Osteoblast (primary cell): ENCODE data around the gene MYO3B. TPM values are rescaled to one million over a fixed set of nuclear protein-coding genes. Genes with fewer than 3 reads are reported as not detected.

Experiments
- DNase-seq: peaks from one replicate; pipeline ENCODE4 v3.0.0; 2011; ENCODE audit warnings: low spot score, mixed read lengths; ENCODE audit not compliant: insufficient read length; ENCODE audit errors: missing footprints
- H2AFZ ChIP-seq: 2 replicates; pipeline ENCODE4 v1.6.0; 2011; ENCODE audit warnings: mild to moderate bottlenecking, low read length
- H3K27ac ChIP-seq: 2 replicates; pipeline ENCODE4 v1.5.1; 2011; ENCODE audit warnings: mild to moderate bottlenecking, low read depth, low read length, moderate library complexity
- H3K27me3 ChIP-seq: 2 replicates; pipeline ENCODE4 v1.6.0; 2012; ENCODE audit warnings: mild to moderate bottlenecking, control low read depth, inconsistent platforms, low read length, moderate library complexity; ENCODE audit not compliant: insufficient read depth
- H3K36me3 ChIP-seq: 2 replicates; pipeline ENCODE4 v1.5.1; 2011; ENCODE audit warnings: mild to moderate bottlenecking, low read length, control low read depth, moderate library complexity; ENCODE audit not compliant: insufficient read depth
- H3K4me1 ChIP-seq: 2 replicates; pipeline ENCODE4 v1.5.1; 2011; ENCODE audit warnings: mild to moderate bottlenecking, low read length, control low read depth, moderate library complexity; ENCODE audit not compliant: insufficient read depth
- H3K4me2 ChIP-seq: 2 replicates; pipeline ENCODE4 v1.6.0; 2011; ENCODE audit warnings: mild to moderate bottlenecking, low read length; ENCODE audit not compliant: insufficient read depth
- H3K4me3 ChIP-seq: fragments of 200-600 bp; sonication (generic); 3 replicates; pipeline ENCODE4 v1.5.1; 2012; ENCODE audit warnings: mild to moderate bottlenecking, low read length, inconsistent platforms; ENCODE audit not compliant: insufficient read depth
- H3K79me2 ChIP-seq: 2 replicates; pipeline ENCODE4 v1.6.0; 2012; ENCODE audit warnings: mild to moderate bottlenecking, low read length, control low read depth, inconsistent platforms; ENCODE audit not compliant: insufficient read depth
- H3K9me3 ChIP-seq: 2 replicates; pipeline ENCODE4 v1.5.1; 2011; ENCODE audit warnings: low read depth, low read length, control low read depth
- H4K20me1 ChIP-seq: 2 replicates; pipeline ENCODE4 v1.6.0; 2012; ENCODE audit warnings: mild to moderate bottlenecking, low read length, control low read depth; ENCODE audit not compliant: insufficient read depth
- CTCF ChIP-seq: IDR thresholded peaks from 2 replicates; pipeline ENCODE4 v1.5.1; 2011; ENCODE audit warnings: mild to moderate bottlenecking, low read depth, low read length, moderate library complexity; ENCODE audit errors: extremely low read depth
- total RNA-seq: library from RNA; depleted of rRNA; stranded (reverse); fragments of >200 nt; gene quantifications from 2 replicates; pipeline ENCODE4 v1.2.3, GENCODE V29; 2012

The MYO3B gene
- total RNA-seq, 1 donor = 0.36 TPM

DNA sequence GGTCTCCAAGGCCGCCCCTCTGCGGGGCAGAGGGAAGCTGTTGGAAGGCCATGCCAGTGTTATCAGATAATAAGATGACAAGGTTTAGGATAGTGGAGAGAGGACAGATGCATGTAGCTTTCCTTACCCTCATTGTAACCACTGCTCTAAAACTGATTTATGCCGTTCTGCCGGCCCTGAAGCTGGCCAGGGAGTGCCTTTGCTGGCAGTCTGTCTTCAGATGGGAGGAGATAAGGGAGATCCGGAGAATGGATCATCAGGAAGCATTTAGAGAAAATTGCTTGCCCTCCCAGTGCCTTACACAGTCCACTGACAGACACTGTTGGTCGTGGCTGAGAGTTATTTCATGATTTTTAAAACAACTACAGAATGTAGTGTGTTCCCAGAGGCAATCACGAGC lies 35.4 kb upstream of the MYO3B start:
- no peak for TF ChIP-seq CTCF
- no peak for DNase-seq
- H3K4me3 ChIP-seq = no peak overlapping the region
- no peak overlapping the region for H3K27ac ChIP-seq
- no peaks in the 10 kb centered on the region for H3K36me3 ChIP-seq
- no peaks in the 10 kb centered on the region for H3K9me3 ChIP-seq
- no peaks in the 10 kb centered on the region for H3K79me2 ChIP-seq
- H3K4me1 ChIP-seq = no peaks in the 10 kb centered on the region
- peaks cover 16% of the 10 kb centered on the region for H3K27me3 ChIP-seq
- no peak overlapping the region for H3K4me2 ChIP-seq
- no peaks in the 10 kb centered on the region for H4K20me1 ChIP-seq
- no peak overlapping the region for H2AFZ ChIP-seq

- Histone ChIP-seq H3K9me3 (no peaks in the 10 kb centered on the region), H3K36me3 (no peaks in the 10 kb centered on the region), H3K4me3 (no peak overlapping the region), H4K20me1 (no peaks in the 10 kb centered on the region), H3K27me3 (peaks cover 16% of the 10 kb centered on the region), H2AFZ (no peak overlapping the region), H3K4me2 (no peak overlapping the region), H3K79me2 (no peaks in the 10 kb centered on the region), H3K27ac (no peak overlapping the region), H3K4me1 (no peaks in the 10 kb centered on the region)
- no peak for TF ChIP-seq CTCF
- DNase-seq = no peak
Measured at GRCh38 chr2:170143045-170143717, 34.8 kb upstream of the MYO3B start.

GRCh38 chr2:170144761-170145160 lies 33.2 kb upstream of the MYO3B start:
- no peak overlapping the region for H2AFZ ChIP-seq
- no peak overlapping the region for H3K4me2 ChIP-seq
- H3K4me1 ChIP-seq = no peaks in the 10 kb centered on the region
- H3K79me2 ChIP-seq = no peaks in the 10 kb centered on the region
- no peaks in the 10 kb centered on the region for H3K9me3 ChIP-seq
- no peak overlapping the region for H3K27ac ChIP-seq
- H3K4me3 ChIP-seq = no peak overlapping the region
- H3K36me3 ChIP-seq = no peaks in the 10 kb centered on the region
- no peak for DNase-seq
- H4K20me1 ChIP-seq = no peaks in the 10 kb centered on the region
- peaks cover 16% of the 10 kb centered on the region for H3K27me3 ChIP-seq
- no peak for TF ChIP-seq CTCF

DNA sequence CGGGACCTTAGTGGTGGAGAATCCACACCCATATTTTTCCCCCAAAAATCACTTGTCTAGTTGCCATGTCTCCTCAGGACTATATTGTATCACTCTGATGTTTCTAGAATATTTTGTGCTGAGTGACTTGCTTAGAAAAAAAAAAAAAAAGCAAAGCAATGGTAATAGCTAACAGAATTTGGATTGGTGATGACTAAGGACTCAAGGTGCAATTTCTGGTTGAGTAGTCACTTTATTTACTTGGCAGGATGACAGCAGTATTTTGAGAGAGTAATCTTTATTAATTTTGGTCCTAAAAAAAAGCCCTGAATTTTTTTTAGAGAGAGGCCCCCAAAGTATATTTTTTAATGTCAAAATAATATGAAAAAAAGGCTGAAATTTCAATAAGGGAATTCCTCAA lies 32.8 kb upstream of the MYO3B start:
- Histone ChIP-seq H2AFZ (no peak overlapping the region), H3K4me2 (no peak overlapping the region), H3K4me3 (no peak overlapping the region), H3K9me3 (no peaks in the 10 kb centered on the region), H3K36me3 (no peaks in the 10 kb centered on the region), H3K4me1 (no peaks in the 10 kb centered on the region), H3K79me2 (no peaks in the 10 kb centered on the region), H3K27me3 (peaks cover 16% of the 10 kb centered on the region), H4K20me1 (no peaks in the 10 kb centered on the region), H3K27ac (no peak overlapping the region)
- no peak for DNase-seq
- TF ChIP-seq CTCF = no peak
